Lower lobe of right lung (tissue), 2 donors: Measurements from ENCODE around the gene SMTNL2. TPM values are rescaled to one million over a fixed set of nuclear protein-coding genes. Genes with fewer than 3 reads are reported as not detected.
A peak's percentile ranks its signal among the peaks of the same experiment; 100 is the strongest.

Experiments
- ATAC-seq, 2 donors: fragments of 200-7000 bp; cut with Tn5 transposase; one replicate each; pipeline ENCODE4 v1.9.1; 2020 to 2022; ENCODE audit warnings: mild to moderate bottlenecking in 2 of 2, moderate library complexity in 2 of 2
- DNase-seq: peaks from one replicate; pipeline ENCODE4 v3.0.0-alpha.2; 2020
- H3K27ac ChIP-seq: fragments of 200-600 bp; one replicate; pipeline ENCODE4 v1.8.0; 2022
- H3K27me3 ChIP-seq: fragments of 200-600 bp; one replicate; pipeline ENCODE4 v1.8.0; 2022; ENCODE audit warnings: low read depth
- H3K36me3 ChIP-seq: fragments of 200-600 bp; one replicate; pipeline ENCODE4 v1.8.0; 2022; ENCODE audit warnings: mild to moderate bottlenecking
- H3K4me1 ChIP-seq: fragments of 200-600 bp; one replicate; pipeline ENCODE4 v1.8.0; 2022
- H3K4me3 ChIP-seq: fragments of 200-600 bp; one replicate; pipeline ENCODE4 v1.8.0; 2022; ENCODE audit warnings: mild to moderate bottlenecking
- H3K9me3 ChIP-seq: fragments of 200-600 bp; one replicate; pipeline ENCODE4 v1.8.0; 2022
- intact Hi-C: fragments of 100-400 bp; cut with DNase I; formaldehyde crosslinking; loops from one replicate; pipeline ENCODE4 v1.11.0; 2022
- total RNA-seq: library from RNA; stranded (reverse); fragmentation: NEBNext Ultra II Directional; extraction: Animal tissue kit (Norgen Biotek cat#: 25700); gene quantifications from one replicate; pipeline ENCODE4 v1.2.1, GENCODE V29; 2021
- TF ChIP-seq, protein P1 (sequence below): fragments of 200-600 bp; IDR thresholded peaks from one replicate; pipeline ENCODE4 v1.8.0; 2022; ENCODE audit warnings: antibody characterized with exemption, mild to moderate bottlenecking
- donor health status: DM: no; HTN: yes; CAD: no; lungs with severe emphysema.

SMTNL2 gene
- total RNA-seq, 1 donor from 2014 or later = 6.4 TPM

GRCh38 chr17:4572131-4572530 lies 12.2 kb upstream of the SMTNL2 start:
- TF ChIP-seq, protein P1, sequence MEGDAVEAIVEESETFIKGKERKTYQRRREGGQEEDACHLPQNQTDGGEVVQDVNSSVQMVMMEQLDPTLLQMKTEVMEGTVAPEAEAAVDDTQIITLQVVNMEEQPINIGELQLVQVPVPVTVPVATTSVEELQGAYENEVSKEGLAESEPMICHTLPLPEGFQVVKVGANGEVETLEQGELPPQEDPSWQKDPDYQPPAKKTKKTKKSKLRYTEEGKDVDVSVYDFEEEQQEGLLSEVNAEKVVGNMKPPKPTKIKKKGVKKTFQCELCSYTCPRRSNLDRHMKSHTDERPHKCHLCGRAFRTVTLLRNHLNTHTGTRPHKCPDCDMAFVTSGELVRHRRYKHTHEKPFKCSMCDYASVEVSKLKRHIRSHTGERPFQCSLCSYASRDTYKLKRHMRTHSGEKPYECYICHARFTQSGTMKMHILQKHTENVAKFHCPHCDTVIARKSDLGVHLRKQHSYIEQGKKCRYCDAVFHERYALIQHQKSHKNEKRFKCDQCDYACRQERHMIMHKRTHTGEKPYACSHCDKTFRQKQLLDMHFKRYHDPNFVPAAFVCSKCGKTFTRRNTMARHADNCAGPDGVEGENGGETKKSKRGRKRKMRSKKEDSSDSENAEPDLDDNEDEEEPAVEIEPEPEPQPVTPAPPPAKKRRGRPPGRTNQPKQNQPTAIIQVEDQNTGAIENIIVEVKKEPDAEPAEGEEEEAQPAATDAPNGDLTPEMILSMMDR = no peak
- H3K27ac ChIP-seq = no peak overlapping the region
- H3K4me3 ChIP-seq = no peak overlapping the region
- H3K36me3 ChIP-seq = no peaks in the 10 kb centered on the region
- no peaks in the 10 kb centered on the region for H3K9me3 ChIP-seq
- DNase-seq (no peak), ATAC-seq (no peak)
- peaks cover 5% of the 10 kb centered on the region for H3K27me3 ChIP-seq
- intact Hi-C loops = no loop called here
- H3K4me1 ChIP-seq = peaks cover 4% of the 10 kb centered on the region

- Histone ChIP-seq H3K27me3 (peaks cover 5% of the 10 kb centered on the region), H3K4me1 (peaks cover 4% of the 10 kb centered on the region), H3K27ac (no peak overlapping the region), H3K36me3 (no peaks in the 10 kb centered on the region), H3K4me3 (no peak overlapping the region), H3K9me3 (no peaks in the 10 kb centered on the region)
- ATAC-seq (no peak), DNase-seq (no peak)
- intact Hi-C loops = no loop called here
- TF ChIP-seq, protein P1 = no peak
Observed at GRCh38 chr17:4573115-4573514, 11.2 kb upstream of the SMTNL2 start.

DNA sequence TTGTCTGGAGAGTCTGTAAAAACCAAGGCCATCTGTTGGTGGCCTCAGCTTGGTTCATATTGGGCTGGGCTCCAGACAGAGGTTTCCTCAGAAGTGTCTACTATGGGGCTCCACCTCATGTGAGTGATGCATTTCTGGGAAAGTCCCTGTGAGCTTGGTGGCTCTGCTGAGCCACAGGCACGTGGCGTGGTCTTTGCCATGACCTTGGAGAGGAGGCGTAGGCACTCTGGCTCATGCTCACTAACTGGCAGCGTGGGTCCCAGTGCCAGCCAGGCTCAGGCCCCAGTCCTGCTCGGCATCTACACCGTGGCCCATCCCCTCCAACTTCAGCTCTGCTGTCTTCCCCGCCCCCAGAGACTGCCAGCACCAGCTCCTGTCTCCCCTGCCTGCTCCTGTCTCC lies 10.7 kb upstream of the SMTNL2 start:
- no peak for DNase-seq
- intact Hi-C loops = no loop called here
- Histone ChIP-seq H3K27me3 (peaks cover 5% of the 10 kb centered on the region), H3K9me3 (no peaks in the 10 kb centered on the region), H3K4me1 (peaks cover 4% of the 10 kb centered on the region), H3K36me3 (no peaks in the 10 kb centered on the region), H3K4me3 (no peak overlapping the region), H3K27ac (no peak overlapping the region)
- peak; percentile 52 to 57 for ATAC-seq
- TF ChIP-seq, protein P1 = no peak

- ATAC-seq = peak; percentile 52 to 70
- Histone ChIP-seq H3K36me3 (no peaks in the 10 kb centered on the region), H3K4me1 (peaks cover 4% of the 10 kb centered on the region), H3K9me3 (no peaks in the 10 kb centered on the region), H3K27ac (no peak overlapping the region), H3K4me3 (no peak overlapping the region), H3K27me3 (peaks cover 5% of the 10 kb centered on the region)
- intact Hi-C loops = no loop called here
- no peak for DNase-seq
- TF ChIP-seq, protein P1 = no peak
Observed at GRCh38 chr17:4574448-4575045, 9.8 kb upstream of the SMTNL2 start.

GRCh38 chr17:4576161-4576558 lies 8.2 kb upstream of the SMTNL2 start:
- Histone ChIP-seq H3K4me1 (peaks cover 4% of the 10 kb centered on the region), H3K9me3 (no peaks in the 10 kb centered on the region), H3K4me3 (no peak overlapping the region), H3K36me3 (no peaks in the 10 kb centered on the region), H3K27ac (no peak overlapping the region), H3K27me3 (peaks cover 6% of the 10 kb centered on the region)
- intact Hi-C loops = no loop called here
- ATAC-seq = no peak
- no peak for DNase-seq
- TF ChIP-seq, protein P1 = no peak
